GM23338 (cell line): ENCODE results near the gene ZNRF1. TPM values are rescaled to one million over a fixed set of nuclear protein-coding genes. Genes with fewer than 3 reads are reported as not detected.
A peak's percentile ranks its signal among the peaks of the same experiment; 100 is the strongest.
"Not testable (repeated sequence)": the region's sequence is repeated elsewhere in the genome, so short reads cannot be mapped to it uniquely, and the experiment has no call there.

Experiments used
- ATAC-seq: fragments of 200-7000 bp; cut with Tn5 transposase; 3 replicates; pipeline ENCODE4 v1.9.1; 2020
- DNase-seq: peaks from one replicate; pipeline ENCODE4 v3.0.0-alpha.2; 2015; ENCODE audit warnings: low spot score
- H2AFZ ChIP-seq: fragments of 200-600 bp; sonication (generic); 2 replicates; pipeline ENCODE4 v1.8.0; 2016; ENCODE audit warnings: antibody characterized with exemption, mild to moderate bottlenecking, moderate library complexity
- H3F3A ChIP-seq: fragments of 200-600 bp; sonication (generic); replicated peaks from 2 replicates; pipeline ENCODE4 v1.8.0; 2017; ENCODE audit warnings: antibody characterized with exemption, mixed run types, low read depth
- H3K27ac ChIP-seq: fragments of 200-600 bp; sonication (generic); 2 replicates; pipeline ENCODE4 v1.6.1; 2016; ENCODE audit warnings: low read depth
- H3K27me3 ChIP-seq: fragments of 200-600 bp; sonication (generic); 2 replicates; pipeline ENCODE4 v1.8.0; 2016; ENCODE audit warnings: mild to moderate bottlenecking, mixed run types, moderate library complexity; ENCODE audit not compliant: insufficient read depth
- H3K36me3 ChIP-seq: fragments of 200-600 bp; sonication (generic); 2 replicates; pipeline ENCODE4 v1.8.0; 2016; ENCODE audit warnings: mild to moderate bottlenecking; ENCODE audit not compliant: insufficient read depth
- H3K4me1 ChIP-seq: fragments of 200-600 bp; sonication (generic); 2 replicates; pipeline ENCODE4 v1.8.0; 2016; ENCODE audit warnings: mild to moderate bottlenecking, moderate library complexity; ENCODE audit not compliant: insufficient read depth
- H3K4me2 ChIP-seq: fragments of 200-600 bp; sonication (generic); 2 replicates; pipeline ENCODE4 v1.7.1; 2017; ENCODE audit warnings: mixed run types
- H3K4me3 ChIP-seq: fragments of 200-600 bp; sonication (generic); 2 replicates; pipeline ENCODE4 v1.6.1; 2016; ENCODE audit warnings: mixed run types
- H3K79me2 ChIP-seq: fragments of 200-600 bp; sonication (generic); replicated peaks from 2 replicates; pipeline ENCODE4 v1.8.0; 2017; ENCODE audit warnings: mild to moderate bottlenecking; ENCODE audit not compliant: insufficient read depth
- H3K9me2 ChIP-seq: fragments of 200-600 bp; sonication (generic); 2 replicates; pipeline ENCODE4 v1.8.0; 2017; ENCODE audit not compliant: insufficient read depth
- H4K20me1 ChIP-seq: fragments of 200-600 bp; sonication (generic); replicated peaks from 2 replicates; pipeline ENCODE4 v1.8.0; 2017; ENCODE audit warnings: mild to moderate bottlenecking; ENCODE audit not compliant: insufficient read depth
- H3K27ac Mint-ChIP-seq: 2 replicates; pipeline ENCODE4 v1.8.0; 2020; ENCODE audit warnings: inconsistent platforms, mild to moderate bottlenecking, moderate library complexity, mixed read lengths
- H3K27me3 Mint-ChIP-seq: 3 replicates; pipeline ENCODE4 v1.8.0; 2022; ENCODE audit warnings: low read depth, mild to moderate bottlenecking, moderate library complexity, mixed read lengths, inconsistent platforms; ENCODE audit not compliant: insufficient read depth, poor library complexity
- H3K36me3 Mint-ChIP-seq: 3 replicates; pipeline ENCODE4 v1.8.0; 2021; ENCODE audit warnings: low read depth, mild to moderate bottlenecking, inconsistent platforms, moderate library complexity, mixed read lengths
- H3K4me1 Mint-ChIP-seq: 3 replicates; pipeline ENCODE4 v1.8.0; 2020; ENCODE audit warnings: mild to moderate bottlenecking, inconsistent platforms, mixed read lengths
- H3K4me3 Mint-ChIP-seq: 3 replicates; pipeline ENCODE4 v1.8.0; 2021; ENCODE audit warnings: moderate library complexity, mild to moderate bottlenecking, inconsistent platforms, mixed read lengths
- H3K9me3 Mint-ChIP-seq: 3 replicates; pipeline ENCODE4 v1.8.0; 2020; ENCODE audit warnings: moderate library complexity, mild to moderate bottlenecking, inconsistent platforms, mixed read lengths
- CREB1 ChIP-seq: fragments of 250-450 bp; sonication (Bioruptor Pico); IDR thresholded peaks from 2 replicates; pipeline ENCODE4 v1.5.0; 2020; ENCODE audit warnings: low read depth, mild to moderate bottlenecking, moderate library complexity
- EZH2phosphoT487 ChIP-seq: fragments of 200-600 bp; sonication (generic); IDR thresholded peaks from one replicate; pipeline ENCODE4 v1.8.1; 2018; ENCODE audit warnings: antibody characterized with exemption; ENCODE audit not compliant: unreplicated experiment
- JUNB ChIP-seq: IDR thresholded peaks from one replicate; pipeline ENCODE4 v1.6.1; 2016; ENCODE audit warnings: antibody characterized with exemption; ENCODE audit not compliant: unreplicated experiment
- ZNF114 ChIP-seq: fragments of 250-450 bp; sonication (Bioruptor Pico); IDR thresholded peaks from 2 replicates; pipeline ENCODE4 v1.5.0; 2020; ENCODE audit warnings: mild to moderate bottlenecking, moderate library complexity
- polyA plus RNA-seq: library from polyadenylated mRNA; unstranded; fragments of >200 nt; fragmentation: Nextera tagmentation; extraction: Ambion mirVana; gene quantifications from 2 replicates; pipeline ENCODE4 v1.2.1, GENCODE V29; 2016
- total RNA-seq: library from RNA; depleted of rRNA; stranded (reverse); fragments of >200 nt; shearing (Covaris generic); gene quantifications from 2 replicates; pipeline ENCODE4 v1.2.3, GENCODE V29; 2014
- TF ChIP-seq, protein P1 (sequence below): fragments of 250-450 bp; sonication (Bioruptor Pico); IDR thresholded peaks from 2 replicates; pipeline ENCODE4 v1.5.0; 2020; ENCODE audit warnings: mild to moderate bottlenecking, moderate library complexity
- TF ChIP-seq, protein P2 (sequence below): IDR thresholded peaks from 2 replicates; pipeline ENCODE4 v1.6.1; 2016; ENCODE audit warnings: antibody characterized with exemption
- TF ChIP-seq, protein P3 (sequence below), 2 experiments: fragments of 200-600 bp in 1 of 2; sonication (generic) in 1 of 2; conservative IDR thresholded peaks; 2 replicates each; pipeline versions ENCODE4 v1.5.1 to v1.6.1; 2016 to 2017; ENCODE audit warnings: antibody characterized with exemption in 2 of 2, low read depth in 2 of 2, mild to moderate bottlenecking in 2 of 2, moderate library complexity in 1 of 2

Gene ZNRF1
- total and polyA plus RNA-seq, 2 experiments from 2014 or later, result 22.4 to 42.1 TPM

DNA sequence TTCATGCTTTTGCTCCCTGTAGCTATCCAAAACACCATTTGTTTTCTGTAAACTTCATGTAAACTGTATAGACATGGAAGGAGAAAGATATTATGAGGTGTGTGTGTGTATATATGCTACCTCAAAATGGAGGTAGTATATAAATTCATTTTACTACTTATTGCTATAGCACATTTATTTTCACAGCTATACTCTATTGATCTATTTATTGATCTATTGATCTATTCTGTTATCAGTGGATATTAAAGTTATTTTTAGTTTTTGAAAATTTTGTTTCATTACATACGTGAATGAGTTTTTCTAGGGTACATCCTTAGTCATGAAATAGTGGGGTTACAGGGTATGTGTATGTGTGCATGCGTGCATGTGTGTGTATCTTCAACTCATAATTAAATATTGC is 15.5 kb downstream of the ZNRF1 start:
- H3K4me1 Mint-ChIP-seq, result peaks cover 22% of the 10 kb centered on the region
- peaks cover 3% of the 10 kb centered on the region for H3K27me3 Mint-ChIP-seq
- Histone ChIP-seq H3K79me2 (peaks cover 100% of the 10 kb centered on the region), H3K27ac (no peak overlapping the region), H3K4me3 (no peak overlapping the region), H3K9me2 (no peaks in the 10 kb centered on the region), H3K36me3 (no peaks in the 10 kb centered on the region), H3K4me1 (peaks cover 19% of the 10 kb centered on the region), H3K4me2 (no peak overlapping the region), H2AFZ (no peak overlapping the region), H3K27me3 (no peaks in the 10 kb centered on the region), H3F3A (peaks cover 9% of the 10 kb centered on the region; the same call in 1 of the 2 replicates), H4K20me1 (peaks cover 45% of the 10 kb centered on the region)
- H3K4me3 Mint-ChIP-seq, result no peak overlapping the region
- TF ChIP-seq, protein P1, sequence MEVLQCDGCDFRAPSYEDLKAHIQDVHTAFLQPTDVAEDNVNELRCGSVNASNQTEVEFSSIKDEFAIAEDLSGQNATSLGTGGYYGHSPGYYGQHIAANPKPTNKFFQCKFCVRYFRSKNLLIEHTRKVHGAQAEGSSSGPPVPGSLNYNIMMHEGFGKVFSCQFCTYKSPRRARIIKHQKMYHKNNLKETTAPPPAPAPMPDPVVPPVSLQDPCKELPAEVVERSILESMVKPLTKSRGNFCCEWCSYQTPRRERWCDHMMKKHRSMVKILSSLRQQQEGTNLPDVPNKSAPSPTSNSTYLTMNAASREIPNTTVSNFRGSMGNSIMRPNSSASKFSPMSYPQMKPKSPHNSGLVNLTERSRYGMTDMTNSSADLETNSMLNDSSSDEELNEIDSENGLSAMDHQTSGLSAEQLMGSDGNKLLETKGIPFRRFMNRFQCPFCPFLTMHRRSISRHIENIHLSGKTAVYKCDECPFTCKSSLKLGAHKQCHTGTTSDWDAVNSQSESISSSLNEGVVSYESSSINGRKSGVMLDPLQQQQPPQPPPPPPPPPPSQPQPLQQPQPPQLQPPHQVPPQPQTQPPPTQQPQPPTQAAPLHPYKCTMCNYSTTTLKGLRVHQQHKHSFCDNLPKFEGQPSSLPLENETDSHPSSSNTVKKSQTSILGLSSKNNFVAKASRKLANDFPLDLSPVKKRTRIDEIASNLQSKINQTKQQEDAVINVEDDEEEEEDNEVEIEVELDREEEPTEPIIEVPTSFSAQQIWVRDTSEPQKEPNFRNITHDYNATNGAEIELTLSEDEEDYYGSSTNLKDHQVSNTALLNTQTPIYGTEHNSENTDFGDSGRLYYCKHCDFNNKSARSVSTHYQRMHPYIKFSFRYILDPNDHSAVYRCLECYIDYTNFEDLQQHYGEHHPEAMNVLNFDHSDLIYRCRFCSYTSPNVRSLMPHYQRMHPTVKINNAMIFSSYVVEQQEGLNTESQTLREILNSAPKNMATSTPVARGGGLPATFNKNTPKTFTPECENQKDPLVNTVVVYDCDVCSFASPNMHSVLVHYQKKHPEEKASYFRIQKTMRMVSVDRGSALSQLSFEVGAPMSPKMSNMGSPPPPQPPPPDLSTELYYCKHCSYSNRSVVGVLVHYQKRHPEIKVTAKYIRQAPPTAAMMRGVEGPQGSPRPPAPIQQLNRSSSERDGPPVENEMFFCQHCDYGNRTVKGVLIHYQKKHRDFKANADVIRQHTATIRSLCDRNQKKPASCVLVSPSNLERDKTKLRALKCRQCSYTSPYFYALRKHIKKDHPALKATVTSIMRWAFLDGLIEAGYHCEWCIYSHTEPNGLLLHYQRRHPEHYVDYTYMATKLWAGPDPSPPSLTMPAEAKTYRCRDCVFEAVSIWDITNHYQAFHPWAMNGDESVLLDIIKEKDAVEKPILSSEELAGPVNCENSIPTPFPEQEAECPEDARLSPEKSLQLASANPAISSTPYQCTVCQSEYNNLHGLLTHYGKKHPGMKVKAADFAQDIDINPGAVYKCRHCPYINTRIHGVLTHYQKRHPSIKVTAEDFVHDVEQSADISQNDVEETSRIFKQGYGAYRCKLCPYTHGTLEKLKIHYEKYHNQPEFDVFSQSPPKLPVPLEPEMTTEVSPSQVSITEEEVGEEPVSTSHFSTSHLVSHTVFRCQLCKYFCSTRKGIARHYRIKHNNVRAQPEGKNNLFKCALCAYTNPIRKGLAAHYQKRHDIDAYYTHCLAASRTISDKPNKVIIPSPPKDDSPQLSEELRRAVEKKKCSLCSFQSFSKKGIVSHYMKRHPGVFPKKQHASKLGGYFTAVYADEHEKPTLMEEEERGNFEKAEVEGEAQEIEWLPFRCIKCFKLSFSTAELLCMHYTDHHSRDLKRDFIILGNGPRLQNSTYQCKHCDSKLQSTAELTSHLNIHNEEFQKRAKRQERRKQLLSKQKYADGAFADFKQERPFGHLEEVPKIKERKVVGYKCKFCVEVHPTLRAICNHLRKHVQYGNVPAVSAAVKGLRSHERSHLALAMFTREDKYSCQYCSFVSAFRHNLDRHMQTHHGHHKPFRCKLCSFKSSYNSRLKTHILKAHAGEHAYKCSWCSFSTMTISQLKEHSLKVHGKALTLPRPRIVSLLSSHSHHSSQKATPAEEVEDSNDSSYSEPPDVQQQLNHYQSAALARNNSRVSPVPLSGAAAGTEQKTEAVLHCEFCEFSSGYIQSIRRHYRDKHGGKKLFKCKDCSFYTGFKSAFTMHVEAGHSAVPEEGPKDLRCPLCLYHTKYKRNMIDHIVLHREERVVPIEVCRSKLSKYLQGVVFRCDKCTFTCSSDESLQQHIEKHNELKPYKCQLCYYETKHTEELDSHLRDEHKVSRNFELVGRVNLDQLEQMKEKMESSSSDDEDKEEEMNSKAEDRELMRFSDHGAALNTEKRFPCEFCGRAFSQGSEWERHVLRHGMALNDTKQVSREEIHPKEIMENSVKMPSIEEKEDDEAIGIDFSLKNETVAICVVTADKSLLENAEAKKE (CRISPR knock-in tag), result no peak
- no peak for TF ChIP-seq ZNF114 (CRISPR knock-in tag)
- TF ChIP-seq EZH2phosphoT487, result no peak
- TF ChIP-seq JUNB, result no peak
- TF ChIP-seq, protein P2, sequence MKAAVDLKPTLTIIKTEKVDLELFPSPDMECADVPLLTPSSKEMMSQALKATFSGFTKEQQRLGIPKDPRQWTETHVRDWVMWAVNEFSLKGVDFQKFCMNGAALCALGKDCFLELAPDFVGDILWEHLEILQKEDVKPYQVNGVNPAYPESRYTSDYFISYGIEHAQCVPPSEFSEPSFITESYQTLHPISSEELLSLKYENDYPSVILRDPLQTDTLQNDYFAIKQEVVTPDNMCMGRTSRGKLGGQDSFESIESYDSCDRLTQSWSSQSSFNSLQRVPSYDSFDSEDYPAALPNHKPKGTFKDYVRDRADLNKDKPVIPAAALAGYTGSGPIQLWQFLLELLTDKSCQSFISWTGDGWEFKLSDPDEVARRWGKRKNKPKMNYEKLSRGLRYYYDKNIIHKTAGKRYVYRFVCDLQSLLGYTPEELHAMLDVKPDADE, result no peak
- TF ChIP-seq, protein P3, sequence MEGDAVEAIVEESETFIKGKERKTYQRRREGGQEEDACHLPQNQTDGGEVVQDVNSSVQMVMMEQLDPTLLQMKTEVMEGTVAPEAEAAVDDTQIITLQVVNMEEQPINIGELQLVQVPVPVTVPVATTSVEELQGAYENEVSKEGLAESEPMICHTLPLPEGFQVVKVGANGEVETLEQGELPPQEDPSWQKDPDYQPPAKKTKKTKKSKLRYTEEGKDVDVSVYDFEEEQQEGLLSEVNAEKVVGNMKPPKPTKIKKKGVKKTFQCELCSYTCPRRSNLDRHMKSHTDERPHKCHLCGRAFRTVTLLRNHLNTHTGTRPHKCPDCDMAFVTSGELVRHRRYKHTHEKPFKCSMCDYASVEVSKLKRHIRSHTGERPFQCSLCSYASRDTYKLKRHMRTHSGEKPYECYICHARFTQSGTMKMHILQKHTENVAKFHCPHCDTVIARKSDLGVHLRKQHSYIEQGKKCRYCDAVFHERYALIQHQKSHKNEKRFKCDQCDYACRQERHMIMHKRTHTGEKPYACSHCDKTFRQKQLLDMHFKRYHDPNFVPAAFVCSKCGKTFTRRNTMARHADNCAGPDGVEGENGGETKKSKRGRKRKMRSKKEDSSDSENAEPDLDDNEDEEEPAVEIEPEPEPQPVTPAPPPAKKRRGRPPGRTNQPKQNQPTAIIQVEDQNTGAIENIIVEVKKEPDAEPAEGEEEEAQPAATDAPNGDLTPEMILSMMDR (conservative IDR thresholded peaks at IDR 0.05; ENCODE audit: low read depth in 2 of 2), result no peak
- no peak for TF ChIP-seq CREB1
- ATAC-seq (no peak), DNase-seq (no peak)
- 0 out of 3 replicates have a peak, but pooled peaks cover under 1% of the 10 kb centered on the region for H3K9me3 Mint-ChIP-seq
- H3K27ac Mint-ChIP-seq, result no peak overlapping the region
- peaks cover 3% of the 10 kb centered on the region; the same call in 2 of the 3 replicates for H3K36me3 Mint-ChIP-seq

- Histone ChIP-seq H3K4me1 (peaks cover 15% of the 10 kb centered on the region), H3K27ac (0 out of 2 replicates have a peak overlapping the region, but pooled peaks have one; percentile 8), H4K20me1 (peaks cover 34% of the 10 kb centered on the region), H3K79me2 (peaks cover 100% of the 10 kb centered on the region)
- not testable (repeated sequence) for H3K4me3 ChIP-seq, ATAC-seq, H3K4me2 ChIP-seq, H3F3A ChIP-seq, H3K27ac Mint-ChIP-seq, H3K27me3 ChIP-seq, H3K4me3 Mint-ChIP-seq, H2AFZ ChIP-seq, DNase-seq, H3K36me3 ChIP-seq, H3K9me2 ChIP-seq, H3K27me3 Mint-ChIP-seq
- H3K4me1 Mint-ChIP-seq, result peaks cover 16% of the 10 kb centered on the region
- H3K36me3 Mint-ChIP-seq, result peaks cover 25% of the 10 kb centered on the region
- peaks cover 21% of the 10 kb centered on the region for H3K9me3 Mint-ChIP-seq
Observed at GRCh38 chr16:75016451-75017081, 17.7 kb downstream of the ZNRF1 start.
